GM19397 (cell line): Measurements from ENCODE around the gene SPRR4.

ENCODE experiments used
- ATAC-seq: cut with Tn5 transposase; IDR thresholded peaks from one replicate; pipeline ENCODE4 v1.9.1; 2021; ENCODE audit warnings: mild to moderate bottlenecking, moderate library complexity; ENCODE audit not compliant: unreplicated experiment

SPRR4 gene, protein sequence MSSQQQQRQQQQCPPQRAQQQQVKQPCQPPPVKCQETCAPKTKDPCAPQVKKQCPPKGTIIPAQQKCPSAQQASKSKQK

DNA sequence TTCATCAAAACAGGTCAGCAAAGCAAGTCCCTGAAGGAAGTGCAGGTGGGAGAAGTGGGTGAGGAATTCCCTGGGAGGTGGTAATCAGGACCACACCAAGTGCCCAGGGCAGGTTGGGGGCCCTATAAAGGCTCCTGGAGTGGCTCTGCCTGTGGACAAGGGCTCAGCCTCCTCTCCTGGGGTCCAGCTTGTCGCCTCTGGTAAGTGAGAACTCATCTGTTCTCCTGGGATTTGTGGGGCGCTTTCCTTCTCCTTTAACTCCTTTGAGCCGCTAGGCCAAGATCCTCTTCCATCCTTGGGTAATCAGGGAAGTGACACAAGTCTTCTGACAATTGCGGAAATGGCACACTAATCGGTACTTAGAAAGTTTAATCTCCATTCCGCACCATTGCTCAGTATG, at the start of gene SPRR4:
SPRR4 (plus strand) TSS at position 154 of the 400 bp plus-strand sequence. CDS start 1,243 bp downstream, outside the sequence.
- no peak for ATAC-seq

DNA sequence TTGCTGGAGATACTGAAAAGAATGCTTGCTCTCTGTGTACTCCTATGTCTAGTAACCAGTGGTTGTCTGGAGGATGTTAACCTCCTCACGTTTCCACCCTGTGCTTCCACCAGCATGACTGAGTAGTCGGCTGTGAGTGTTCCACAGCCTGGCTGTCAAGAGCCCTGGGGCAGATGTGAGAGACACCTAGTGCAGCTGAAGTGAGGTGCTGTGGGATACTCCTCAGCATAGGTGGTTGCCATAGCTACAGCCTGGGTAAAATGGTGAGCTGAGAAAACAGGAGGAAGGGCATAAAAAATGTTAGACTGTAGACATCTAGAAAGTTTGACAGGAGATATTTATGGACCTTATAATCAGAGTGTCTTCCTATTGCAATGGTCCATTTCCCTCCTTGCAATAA, 46.3 kb upstream of the SPRR4 start:
- no peak for ATAC-seq

DNA sequence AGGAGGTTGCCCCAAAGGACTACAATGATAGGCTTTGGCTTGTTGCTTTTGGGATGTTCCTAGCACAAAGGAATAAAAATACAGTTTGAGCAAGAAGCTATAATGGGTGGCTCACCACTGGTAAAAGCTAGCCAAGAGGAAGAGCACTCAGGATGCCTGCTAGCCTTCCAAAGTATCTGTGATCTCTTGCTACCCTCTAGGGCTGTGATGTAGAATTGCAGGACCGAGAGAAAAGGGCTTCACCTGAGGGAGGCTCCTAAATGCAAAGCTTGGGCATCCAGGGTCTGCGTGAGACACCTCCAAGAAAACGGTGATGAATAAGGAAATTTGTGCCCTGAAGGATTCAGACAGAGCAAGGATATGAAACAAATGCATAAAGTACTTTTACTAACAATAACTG, 44.4 kb upstream of the SPRR4 start:
- no peak for ATAC-seq

DNA sequence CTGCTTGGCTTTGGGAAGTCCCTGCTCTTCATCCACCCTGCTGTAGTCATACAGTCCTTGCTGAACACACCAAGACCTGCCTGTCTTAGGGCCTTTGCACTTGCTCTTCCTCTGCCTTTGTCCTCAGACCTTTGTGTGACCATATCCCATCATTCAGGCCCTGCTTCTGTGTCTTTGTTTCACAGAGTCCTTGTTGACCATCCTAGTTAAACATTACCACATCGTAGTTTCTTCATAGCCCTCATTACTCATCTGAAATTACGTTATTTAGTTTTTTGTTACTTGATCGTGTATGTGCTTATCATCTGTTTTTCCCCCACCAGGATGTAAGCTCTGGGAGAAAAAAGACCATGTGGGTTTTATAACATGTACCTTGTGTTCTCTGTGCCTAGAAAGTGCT, 41.8 kb upstream of the SPRR4 start:
- ATAC-seq, result no peak

DNA sequence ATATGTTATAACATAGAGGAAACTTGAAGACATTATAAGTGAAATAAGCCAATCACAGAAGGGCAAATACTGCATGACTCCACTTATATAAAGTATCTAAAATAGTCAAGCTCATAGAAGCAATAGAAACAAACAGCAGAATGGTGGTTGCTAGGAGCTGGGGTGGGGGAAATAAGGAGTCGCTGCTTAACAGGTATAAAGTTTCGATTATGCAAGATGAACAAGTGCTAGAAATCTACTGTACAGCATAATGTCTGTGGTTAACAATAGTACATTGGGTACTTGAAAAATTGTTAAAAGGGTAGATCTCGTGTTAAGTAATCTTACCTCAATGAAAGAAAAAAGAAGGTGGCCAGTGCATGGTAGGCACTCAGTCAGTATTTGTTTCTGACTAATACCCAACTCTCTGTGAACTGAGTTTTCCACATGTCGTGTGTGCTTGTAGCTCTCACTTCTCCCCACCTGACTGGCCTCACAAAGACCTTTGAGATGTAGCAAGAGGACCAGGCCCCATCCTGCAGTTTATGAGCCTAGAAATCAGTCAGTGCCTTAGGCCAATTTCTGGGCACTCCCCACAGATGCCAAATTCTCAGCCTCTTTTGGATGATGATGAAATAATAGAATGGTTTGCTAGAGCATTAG, 38.2 kb upstream of the SPRR4 start:
- ATAC-seq, result no peak

DNA sequence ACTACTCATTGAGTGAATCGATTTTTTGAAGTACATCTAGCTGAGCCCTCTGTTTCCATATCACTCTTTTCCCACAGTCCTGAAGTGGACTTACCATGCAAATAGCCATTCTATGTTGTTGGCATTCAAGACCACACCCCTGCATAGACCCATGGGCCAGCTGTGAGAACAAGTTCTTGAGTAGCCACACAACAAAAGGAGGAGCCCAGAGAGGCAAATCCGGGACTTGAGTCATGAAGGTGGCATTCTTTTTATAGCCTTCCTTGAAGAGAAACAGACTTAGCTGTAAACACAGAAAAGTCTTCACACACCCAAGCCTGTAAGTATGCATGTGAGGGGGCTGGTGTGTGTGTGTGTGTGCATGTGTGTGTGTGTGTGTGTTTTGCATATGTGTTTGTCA, 37.3 kb upstream of the SPRR4 start:
- ATAC-seq, result no peak

DNA sequence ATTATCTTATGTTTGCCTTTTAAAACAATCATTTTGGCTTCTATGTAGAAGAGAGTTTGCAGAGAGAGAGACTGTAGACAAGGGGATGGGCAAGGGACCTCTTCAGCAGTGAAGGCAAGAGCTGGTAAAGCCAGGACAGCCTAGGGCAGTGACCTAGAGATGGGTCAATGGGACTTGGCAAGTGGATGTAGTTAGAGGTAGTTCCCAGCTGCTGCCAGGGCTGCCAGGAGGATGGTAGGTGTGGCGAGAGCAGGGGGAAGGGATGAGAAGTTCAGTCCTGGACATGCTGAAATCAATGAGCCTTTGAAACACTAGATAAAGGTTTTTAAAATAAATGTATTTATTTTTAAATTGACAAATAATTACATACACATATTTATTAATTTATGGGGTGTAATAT, 29.8 kb upstream of the SPRR4 start:
- ATAC-seq, result no peak

DNA sequence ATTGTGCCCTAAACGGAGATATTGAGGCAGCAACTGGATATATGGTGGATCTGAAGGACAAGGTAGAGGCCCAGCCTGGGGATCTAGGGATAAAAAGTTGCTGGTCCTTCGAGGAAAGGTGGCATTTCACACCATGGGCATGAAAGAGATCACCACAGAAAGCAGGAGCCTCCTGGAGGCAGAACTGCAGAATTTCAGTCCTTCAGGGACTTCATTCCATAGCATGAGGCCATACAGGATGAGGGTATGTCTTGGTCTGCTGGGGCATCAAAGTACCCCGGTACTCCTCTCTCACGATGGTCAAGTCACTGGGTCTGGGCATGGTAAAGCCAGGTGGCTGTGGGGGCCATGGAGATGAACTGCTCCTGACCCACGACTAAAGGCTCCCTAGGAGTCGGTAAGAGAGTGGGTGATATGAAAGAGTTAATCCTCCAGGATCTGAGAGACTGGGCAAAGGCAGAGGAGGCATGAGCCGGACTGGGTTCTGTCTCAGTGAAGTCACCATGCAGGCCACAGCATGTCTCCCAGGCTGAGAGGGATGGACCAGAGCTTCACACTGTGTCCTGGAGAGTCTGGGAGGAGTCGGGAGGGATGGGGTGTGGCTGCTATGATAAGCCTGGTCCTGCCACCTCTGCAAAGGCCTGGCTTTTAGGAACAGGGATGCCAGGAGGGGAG, 29.3 kb upstream of the SPRR4 start:
- no peak for ATAC-seq

DNA sequence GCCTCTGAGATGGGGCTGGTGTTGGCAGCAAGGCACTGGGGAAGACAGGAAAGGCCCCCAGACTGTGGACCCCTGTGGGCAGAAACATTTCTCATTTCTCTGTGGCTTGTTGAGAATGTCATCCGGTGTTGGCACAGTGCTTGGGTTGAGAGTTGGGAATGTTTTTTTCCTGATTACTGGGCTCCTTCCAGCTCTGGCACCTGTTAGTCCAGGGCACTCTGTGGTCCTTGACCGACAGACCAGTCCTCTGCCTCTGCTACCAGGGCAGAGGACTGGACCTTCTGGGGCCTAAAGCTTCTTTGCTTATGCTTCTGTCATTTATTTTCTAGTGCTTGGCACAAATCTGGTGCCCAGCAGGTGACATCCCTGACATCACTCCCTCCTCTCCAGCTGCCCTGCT, 28.3 kb upstream of the SPRR4 start:
- no peak for ATAC-seq

DNA sequence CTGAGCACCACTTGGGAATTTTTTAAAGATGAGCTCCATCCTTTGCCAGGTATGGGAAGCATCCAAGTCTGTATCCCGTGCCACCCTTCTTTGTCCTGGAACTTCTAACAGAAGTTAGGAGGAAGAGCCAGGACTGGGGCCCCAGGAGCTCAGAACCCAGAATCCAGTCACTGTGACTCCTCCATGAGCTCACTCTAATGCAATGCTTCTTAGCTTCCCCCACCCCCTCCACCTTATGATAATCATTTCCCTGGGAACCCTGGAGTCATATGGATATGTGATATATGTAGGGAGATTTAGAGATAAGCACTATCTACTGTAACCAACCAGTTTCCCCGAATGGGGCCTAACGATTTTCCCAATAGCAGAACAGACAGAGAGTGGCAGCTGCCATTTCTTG, 24.2 kb upstream of the SPRR4 start:
- ATAC-seq, result no peak

DNA sequence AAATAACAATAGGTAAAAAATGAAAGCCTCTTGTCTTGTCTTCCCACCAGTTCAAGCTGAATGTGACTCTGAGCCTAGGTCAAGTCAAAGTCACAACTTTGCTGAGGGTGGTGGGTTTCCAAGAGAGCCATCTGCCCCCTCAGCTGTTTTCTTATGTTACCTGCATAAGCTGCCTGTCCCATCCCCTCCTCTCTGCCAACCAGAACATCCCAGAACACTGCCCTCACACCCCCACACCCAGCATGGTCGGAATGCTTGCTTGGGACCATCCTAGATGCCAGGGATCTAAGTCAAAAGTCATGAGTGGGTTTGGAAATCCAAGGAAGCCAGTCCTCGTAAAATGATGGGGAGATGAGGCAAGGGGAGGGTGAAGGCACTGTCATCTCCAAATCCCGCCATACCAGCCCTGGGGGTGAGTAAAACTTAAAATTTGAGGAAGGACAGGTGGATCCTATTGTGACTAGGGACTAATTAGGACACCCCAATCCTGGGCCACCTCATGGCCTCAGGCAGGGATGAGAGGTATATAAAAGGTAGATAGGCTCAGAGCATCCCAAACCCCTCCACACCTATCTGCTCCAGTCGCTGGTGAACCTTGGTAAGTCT, 23.7 kb upstream of the SPRR4 start, which contains the start of gene SPRR5:
SPRR5 (plus strand) TSS at position 556 of the 606 bp plus-strand sequence. CDS start 1,349 bp downstream, outside the sequence.
- ATAC-seq, result no peak

DNA sequence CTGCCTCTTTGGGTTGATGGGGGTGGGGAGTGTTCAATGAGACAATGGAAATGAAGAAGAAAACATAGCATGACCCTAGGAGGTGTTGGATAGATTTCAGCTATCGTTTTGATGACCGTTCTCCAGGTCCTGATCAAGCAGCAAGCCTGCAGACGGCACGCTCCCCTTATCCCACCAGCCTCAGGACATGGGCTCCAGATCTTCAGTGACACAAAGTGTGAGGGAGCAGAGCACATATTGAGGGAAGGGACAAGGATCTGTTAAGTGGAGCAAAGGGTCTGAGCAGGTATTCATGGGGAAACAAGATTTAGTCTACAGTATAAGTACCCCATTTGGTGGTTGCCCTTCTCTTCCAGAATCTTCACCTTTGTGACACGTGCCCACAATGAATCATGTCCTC, 18.7 kb upstream of the SPRR4 start:
- no peak for ATAC-seq

DNA sequence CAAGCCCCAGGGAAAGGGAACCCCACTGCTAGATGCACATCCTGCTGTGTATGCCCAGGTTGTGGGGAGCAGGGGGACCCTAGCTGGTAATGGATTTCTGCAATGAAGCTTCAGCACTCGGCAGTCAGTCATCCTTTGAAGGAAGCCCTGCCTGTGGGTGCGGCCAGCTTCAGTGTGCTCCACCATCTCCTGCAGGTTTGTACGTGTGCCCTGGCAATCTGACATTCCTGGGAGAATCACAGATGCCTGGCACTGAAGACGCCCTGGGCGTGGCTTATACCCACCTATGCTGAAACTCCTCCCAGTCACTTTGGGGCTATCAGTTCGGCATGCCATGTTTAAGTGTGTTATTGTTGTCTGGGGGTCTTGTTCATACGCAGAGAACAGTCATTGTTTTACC, 16.7 kb upstream of the SPRR4 start:
- no peak for ATAC-seq

DNA sequence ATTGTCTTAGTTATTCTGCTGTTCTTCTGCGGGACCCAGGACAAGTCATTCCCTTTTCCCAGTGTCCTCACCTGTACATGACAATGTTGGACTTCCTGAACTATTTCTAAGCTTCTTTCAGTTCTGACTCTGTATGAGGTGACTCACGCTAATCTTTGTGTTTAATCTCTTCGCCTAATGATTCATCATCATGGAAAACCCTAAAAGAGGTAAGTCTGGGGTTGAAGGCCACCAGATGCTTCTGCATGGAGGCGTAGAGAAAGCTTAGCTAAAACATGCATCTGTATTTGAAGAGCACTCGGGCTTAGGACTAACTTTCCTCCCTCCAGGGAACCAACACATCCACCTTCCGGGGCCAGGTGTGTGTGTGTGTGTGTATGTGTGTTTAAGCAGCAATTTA, 16.0 kb upstream of the SPRR4 start:
- ATAC-seq, result no peak

DNA sequence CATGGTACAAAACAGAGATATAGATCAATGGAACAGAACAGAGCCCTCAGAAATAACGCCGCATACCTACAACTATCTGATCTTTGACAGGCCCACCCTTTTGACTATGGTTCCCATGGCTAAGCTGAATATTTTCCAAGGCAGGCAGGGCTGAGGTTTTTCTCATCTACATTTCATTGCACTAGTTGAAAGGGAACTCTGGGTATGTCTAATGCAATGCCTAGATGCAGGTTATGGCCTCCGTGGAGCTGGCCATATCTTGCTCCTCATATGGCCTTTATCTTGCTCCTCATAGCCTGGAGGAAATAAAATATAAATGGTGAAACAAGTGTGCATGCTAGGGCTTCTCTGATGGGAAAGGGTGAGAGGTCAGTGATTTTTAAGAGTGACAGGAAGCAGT, 12.9 kb upstream of the SPRR4 start:
- ATAC-seq, result no peak

DNA sequence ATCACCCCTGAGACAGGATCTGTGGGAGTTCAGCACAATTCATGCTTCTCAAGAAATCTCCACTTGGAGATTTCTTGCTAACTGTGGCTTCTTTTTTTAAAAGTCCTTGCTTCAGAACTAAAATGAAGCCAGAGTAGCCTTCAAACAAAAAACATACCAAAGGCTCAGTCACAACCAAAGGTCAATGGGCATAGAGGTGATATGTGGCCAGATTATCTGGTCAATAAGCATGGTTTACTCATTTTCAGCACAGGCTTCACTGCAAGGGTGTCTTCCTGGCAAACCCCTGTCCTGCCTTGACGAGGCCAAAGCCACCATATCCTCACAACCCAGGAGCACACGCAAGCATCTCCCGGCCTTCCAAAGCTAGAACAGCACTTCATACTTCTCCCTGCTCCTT, 11.2 kb upstream of the SPRR4 start:
- ATAC-seq, result no peak

DNA sequence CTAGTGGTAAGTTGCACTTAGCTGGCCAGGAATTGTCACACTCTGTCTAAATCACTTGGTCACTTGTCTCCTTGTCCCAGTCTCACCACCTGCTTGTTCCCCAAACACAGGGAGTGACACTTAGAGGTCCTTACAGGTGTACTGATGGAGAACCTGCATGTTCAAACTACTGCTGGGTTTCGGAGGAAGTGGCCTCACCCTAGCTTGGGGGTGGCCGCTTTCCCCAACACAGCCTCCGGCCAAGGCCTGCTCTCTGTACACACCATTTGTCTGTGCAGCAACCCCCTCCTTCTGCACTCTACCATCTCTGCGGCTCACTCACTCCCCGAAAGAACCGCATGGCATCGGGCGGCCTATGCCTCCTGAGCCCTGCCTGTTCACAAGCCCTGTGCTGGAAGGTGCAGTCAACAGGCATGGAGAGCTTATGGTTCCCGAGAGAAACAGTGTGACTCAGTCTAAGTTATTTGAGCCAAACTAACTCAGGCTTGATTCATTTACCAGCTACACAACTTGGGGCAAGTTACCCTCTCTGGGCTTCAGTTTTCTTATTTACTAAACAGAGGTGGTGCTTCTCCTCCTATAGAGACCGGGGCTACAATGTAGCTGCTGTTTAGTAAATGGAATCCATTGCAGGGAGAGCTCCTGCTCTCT, 10.5 kb upstream of the SPRR4 start:
- ATAC-seq, result no peak

DNA sequence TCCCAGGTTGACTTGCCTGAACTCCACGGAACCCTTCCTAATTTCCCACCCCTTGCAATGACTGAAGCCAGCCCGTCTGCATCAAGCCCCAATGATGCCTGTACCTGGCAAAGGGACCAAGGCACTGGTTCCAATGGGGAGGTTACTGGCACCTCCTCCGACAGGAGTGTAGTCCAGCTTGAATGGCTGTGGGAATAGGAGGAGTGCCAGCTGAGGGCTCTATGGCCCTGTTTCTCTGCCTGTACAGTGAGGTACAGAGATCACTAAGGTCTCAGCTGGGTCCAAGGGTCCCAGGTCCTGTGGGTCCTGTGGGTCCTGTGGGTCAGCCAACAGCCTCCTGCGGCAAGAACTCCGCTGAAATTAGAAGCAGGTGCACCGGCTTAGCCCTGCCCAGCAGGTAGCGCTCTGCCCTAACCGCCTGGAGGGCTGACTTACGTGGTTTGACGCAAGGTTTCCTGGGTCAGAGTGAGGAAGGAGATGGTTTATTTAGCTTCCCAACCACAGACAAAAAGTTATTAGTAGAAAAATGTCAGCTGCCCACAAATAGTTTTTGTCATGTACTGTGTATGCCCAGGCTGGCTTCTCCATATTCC, 9.9 kb upstream of the SPRR4 start:
- no peak for ATAC-seq

DNA sequence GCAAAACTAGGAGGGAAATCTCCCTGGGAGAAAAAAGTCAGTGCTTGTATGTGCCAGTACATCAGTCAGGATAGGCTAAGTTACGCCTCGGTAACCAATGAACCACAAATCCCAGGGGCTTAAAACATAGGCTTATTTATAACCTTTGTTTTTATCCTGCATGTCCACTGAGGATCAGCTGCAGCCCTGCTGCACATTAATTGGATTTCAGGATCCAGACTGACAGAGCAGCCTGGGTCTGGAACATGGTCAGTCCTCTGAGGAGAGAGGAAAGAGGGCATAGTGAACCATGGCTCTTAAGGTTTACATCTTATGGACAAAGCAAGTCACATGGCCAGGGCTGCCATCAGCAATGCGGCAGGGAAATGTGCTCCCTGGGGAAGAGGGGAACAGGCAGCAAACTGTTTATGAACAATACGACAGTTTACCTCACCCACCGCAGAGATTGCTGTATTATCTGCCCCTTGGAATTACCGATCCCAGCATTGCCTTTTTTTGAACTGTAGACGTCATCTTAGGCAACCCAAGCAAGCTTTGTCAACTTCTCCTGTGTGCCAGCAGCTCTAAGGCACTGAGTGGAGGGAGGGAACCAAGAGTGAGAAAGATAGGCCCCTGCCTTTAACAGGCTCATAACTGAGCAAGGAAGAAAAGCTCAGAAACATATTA, 9.1 kb upstream of the SPRR4 start:
- no peak for ATAC-seq

DNA sequence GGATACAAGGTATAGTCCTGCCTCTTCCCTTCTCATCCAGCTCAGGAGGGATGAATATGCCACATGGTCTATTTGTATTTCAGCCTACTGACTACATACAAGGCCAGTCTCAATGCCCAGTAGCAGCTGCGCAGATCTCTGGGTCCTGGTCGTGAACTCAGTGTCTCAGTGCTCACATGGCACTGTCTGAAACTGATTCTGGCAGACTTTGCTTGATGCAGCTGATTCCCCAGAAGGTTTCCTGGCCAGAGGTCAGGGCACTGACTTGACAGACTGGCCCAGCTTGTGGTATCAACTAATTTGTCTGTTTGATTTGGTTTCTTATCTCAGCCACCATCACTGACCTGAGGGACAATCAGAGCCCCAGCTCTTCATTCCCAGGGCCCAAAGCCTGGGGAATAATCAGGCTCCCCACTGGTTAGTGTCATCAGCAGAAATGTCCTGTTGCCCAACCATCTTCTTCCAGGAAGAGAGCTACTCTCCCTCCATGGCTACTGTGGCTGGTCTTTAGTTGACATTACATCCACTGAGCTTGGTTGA, 7.5 kb upstream of the SPRR4 start:
- ATAC-seq, result no peak
